GM19395 (cell line): ENCODE data around the gene JAZF1.
"Not testable (repeated sequence)": the region's sequence is repeated elsewhere in the genome, so short reads cannot be mapped to it uniquely, and the experiment has no call there.

Experiments
- ATAC-seq: cut with Tn5 transposase; IDR thresholded peaks from one replicate; pipeline ENCODE4 v1.9.1; 2021; ENCODE audit warnings: mild to moderate bottlenecking, moderate library complexity; ENCODE audit not compliant: unreplicated experiment

Gene JAZF1

DNA sequence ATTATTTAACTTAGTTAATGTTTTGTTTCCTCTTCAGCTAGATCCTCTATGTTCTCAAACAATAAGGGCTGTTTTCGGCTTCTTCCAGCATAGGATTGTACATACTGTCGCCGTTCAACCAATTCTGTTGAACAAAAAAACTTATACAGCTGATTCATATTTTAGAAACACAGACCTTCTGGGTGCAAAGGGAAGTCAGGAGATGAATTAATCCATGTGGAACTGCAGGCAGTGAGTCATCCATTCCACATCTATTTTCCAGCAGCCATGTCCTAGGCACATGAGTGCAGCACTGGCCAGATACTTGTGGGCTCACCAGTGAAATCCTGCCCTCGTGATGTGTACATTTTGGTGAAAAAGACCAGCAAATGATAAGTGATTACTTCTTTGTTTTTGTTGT is 163.2 kb downstream of the JAZF1 start:
- ATAC-seq, result no peak

DNA sequence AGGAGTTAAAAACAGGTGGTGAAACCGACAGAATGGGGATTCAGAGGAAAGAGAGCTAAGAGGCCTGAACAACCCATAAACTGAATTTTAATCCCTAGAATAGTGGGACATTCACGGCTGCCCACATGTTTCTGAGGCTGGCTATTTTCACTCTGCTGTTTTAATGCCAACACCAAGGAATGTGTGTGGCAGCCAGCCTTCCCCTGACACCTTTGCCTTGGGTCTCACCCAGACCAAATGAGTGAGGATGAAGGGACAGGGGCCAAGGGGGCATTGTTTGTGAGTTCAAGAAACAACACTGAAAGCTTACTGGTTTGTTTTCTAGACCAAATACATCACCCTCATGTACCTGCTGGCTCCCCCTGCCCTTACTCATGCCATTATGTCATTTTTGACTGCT is 164.3 kb downstream of the JAZF1 start:
- ATAC-seq, result no peak

GRCh38 chr7:28015169-28015568 is 165.4 kb downstream of the JAZF1 start:
- ATAC-seq, result no peak

- not testable (repeated sequence) for ATAC-seq
These were observed 166.3 kb downstream of the JAZF1 start for GRCh38 chr7:28014340-28014739.

- ATAC-seq, result no peak
These were observed 167.2 kb downstream of the JAZF1 start for GRCh38 chr7:28013441-28013840.

DNA sequence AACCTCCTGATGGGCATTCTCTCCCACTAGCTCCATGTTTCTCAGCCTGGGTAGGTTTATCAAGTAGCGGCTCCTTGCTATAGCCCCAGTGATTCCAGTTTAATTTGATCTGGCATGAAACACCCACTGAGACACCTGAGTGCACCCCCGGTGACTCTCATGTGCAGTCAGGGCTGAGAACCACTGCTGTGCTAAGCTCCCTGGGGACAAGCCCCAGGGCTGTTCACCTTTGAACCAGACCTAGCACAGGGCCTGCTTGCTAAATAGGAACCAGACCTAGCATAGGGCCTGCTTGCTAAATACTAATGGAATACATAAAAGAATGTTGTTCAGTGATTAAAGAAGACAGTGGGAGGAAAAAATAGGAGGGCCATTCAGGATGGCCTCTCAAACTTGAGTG is 167.6 kb downstream of the JAZF1 start:
- no peak for ATAC-seq

DNA sequence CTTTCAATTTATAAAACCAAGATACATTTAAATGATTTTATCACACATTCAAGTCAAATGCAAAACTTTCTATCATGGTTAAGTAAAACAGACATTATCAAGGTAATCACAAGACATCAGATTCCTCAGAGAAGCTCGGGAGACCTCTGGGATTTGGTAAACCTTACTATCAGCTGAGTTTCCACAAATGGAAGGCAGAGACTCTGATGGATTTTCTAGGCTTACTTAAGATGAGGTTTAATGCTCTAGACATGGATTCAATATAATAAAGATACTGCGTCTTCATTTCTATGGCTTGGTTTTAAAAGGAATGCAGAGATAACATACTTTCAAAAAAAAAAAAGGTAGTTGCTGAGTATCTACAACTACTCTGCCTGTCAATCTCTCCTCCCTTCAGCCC is 171.7 kb downstream of the JAZF1 start:
- no peak for ATAC-seq

GRCh38 chr7:28008171-28008570 is 172.4 kb downstream of the JAZF1 start:
- ATAC-seq, result no peak

DNA sequence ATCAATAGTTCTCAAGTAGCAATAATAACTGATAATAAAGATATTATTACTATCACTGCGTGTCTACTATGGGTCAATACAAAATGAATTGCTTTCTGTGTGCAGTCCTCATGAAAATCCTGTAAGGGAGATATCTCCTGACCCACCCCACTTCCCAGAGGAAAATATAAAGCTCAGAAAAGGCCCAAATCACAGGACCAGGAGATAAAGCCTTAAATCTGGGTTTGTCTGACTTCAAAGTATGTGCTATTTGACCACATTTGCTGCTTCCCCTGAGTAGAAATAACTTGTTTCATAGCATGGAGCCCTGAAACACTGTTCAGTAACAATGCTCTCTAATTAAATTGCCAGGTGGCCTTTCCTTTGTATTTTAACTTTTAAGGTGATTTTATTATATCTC is 174.1 kb downstream of the JAZF1 start:
- ATAC-seq, result no peak

GRCh38 chr7:28005847-28006231 is 174.8 kb downstream of the JAZF1 start:
- ATAC-seq, result no peak

GRCh38 chr7:28005075-28005846 is 175.3 kb downstream of the JAZF1 start:
- ATAC-seq, result no peak

DNA sequence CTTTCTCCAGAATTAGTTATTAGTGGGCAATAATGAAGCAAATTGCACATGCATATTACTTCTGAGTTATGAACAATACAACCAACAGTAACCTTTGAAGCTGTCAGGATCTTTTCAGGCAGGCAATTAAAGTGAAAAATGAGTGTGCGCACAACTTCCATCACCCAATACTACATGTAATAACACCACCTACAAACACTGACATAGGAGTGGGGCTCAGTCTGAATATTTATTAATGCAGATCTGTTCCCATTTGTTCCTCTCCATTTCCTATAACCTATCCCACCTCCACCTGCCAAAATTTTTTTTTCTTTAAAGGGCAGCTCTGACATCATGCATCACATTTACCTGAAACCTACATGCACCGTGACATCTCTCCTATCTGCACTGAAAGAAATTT is 177.2 kb downstream of the JAZF1 start:
- ATAC-seq, result no peak

GRCh38 chr7:28002638-28003037 is 178.0 kb downstream of the JAZF1 start:
- no peak for ATAC-seq

- ATAC-seq, result no peak
These were observed 178.7 kb downstream of the JAZF1 start for GRCh38 chr7:28001896-28002295.

GRCh38 chr7:27999829-28000228 is 180.8 kb downstream of the JAZF1 start:
- ATAC-seq, result no peak

DNA sequence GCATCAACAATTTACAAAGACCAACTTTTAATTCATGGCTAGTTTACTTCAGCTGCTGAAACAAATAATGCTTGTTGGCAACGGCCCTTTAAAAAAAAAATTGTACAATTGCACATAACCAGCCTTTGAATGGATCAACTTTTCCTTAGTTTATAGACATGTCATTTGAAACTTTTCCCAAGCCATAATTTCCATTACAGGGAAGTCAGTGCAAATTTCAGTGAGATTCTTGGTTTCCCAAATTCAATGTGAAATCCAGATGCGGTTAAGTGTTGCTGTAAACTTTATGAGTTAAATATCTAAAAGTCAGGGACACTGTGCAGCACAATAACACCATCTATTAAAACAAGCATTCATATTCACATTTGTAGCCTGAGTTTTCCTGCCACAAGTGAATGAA is 182.2 kb downstream of the JAZF1 start:
- no peak for ATAC-seq

DNA sequence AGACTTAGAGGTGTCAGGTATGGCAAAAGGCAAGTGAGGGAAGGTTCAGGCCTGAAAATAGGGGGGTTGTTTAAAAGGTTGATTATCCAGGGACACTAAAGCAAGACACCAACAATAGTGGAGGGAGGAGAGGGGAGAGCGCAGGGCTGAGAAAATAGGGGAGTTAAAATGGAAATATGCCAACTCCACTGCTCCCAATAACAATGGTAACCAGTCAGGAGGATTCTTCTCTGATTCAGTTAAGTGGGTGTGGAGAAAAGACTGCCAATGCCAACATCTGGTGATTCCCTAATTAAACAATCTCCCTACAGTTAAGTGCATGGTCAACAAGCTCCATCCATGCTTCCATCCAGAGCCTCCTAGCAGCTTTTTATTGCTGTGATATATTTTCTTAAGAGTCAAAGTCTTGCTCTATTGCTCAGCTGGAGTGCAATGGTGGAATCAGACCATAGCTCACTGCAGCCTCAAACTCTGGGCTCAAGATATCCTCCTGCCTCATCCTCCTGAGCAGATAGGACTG is 183.3 kb downstream of the JAZF1 start:
- no peak for ATAC-seq

- ATAC-seq, result no peak
These were observed 184.5 kb downstream of the JAZF1 start for GRCh38 chr7:27996141-27996540.

GRCh38 chr7:27995228-27995627 is 185.4 kb downstream of the JAZF1 start:
- no peak for ATAC-seq

DNA sequence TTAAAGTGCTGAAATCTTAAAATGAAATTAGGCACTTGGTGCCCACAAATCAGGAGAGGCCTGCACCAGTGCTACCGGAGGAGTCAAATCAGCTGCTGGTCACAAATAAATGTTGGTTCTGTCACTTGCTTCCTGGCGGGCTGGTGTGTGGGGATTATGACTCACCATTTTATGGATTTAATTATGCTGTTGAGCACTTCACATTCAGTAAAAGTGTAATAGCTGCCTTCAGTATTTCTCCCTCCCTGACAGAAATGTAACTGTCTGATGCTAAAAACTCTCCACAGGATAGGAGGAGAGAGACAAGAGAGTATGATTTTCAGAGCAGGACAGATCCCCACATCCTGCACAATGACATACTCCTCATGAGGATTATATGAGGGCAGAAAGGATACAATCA is 186.0 kb downstream of the JAZF1 start:
- no peak for ATAC-seq

GRCh38 chr7:27992755-27993493 is 187.7 kb downstream of the JAZF1 start:
- ATAC-seq, result no peak

DNA sequence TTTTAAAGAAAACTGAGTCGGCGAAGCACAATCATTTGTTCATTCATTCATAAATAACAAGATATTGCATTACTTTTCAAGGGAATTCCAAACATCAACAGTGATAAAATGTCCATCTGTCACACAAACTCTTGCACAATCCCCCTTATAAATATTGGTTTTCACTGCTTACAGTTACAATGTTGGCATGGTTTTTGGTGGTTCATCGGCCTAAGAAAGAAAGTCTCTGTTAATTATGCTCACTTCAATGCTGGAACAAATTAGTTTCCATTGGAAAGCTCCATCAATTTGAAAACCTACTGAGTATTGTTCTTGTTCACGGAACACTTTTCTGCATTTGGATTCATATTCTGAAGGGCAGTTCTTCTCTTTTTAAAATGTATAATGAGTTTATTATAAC is 188.5 kb downstream of the JAZF1 start:
- ATAC-seq, result no peak
